Osteocyte (in vitro differentiated cells): ENCODE measurements around the gene TVP23C. TPM values are rescaled to one million over a fixed set of nuclear protein-coding genes. Genes with fewer than 3 reads are reported as not detected.
A peak's percentile ranks its signal among the peaks of the same experiment; 100 is the strongest.

Experiments used
- DNase-seq: peaks from one replicate; pipeline ENCODE4 v3.0.0; 2021; ENCODE audit warnings: mixed read lengths; ENCODE audit not compliant: unreplicated experiment; ENCODE audit errors: extremely low spot score
- H3K27ac Mint-ChIP-seq: one replicate; pipeline ENCODE4 v1.8.0; 2021; ENCODE audit warnings: mild to moderate bottlenecking, mixed read lengths; ENCODE audit not compliant: unreplicated experiment
- H3K27me3 Mint-ChIP-seq: one replicate; pipeline ENCODE4 v1.8.0; 2021; ENCODE audit warnings: mixed read lengths; ENCODE audit not compliant: unreplicated experiment
- H3K36me3 Mint-ChIP-seq: one replicate; pipeline ENCODE4 v1.8.0; 2021; ENCODE audit warnings: mixed read lengths; ENCODE audit not compliant: unreplicated experiment
- H3K4me1 Mint-ChIP-seq: one replicate; pipeline ENCODE4 v1.8.0; 2021; ENCODE audit warnings: mixed read lengths; ENCODE audit not compliant: unreplicated experiment
- H3K4me3 Mint-ChIP-seq: one replicate; pipeline ENCODE4 v1.8.0; 2021; ENCODE audit warnings: mild to moderate bottlenecking, moderate library complexity, mixed read lengths; ENCODE audit not compliant: unreplicated experiment
- H3K9me3 Mint-ChIP-seq: one replicate; pipeline ENCODE4 v1.8.0; 2021; ENCODE audit warnings: mixed read lengths; ENCODE audit not compliant: unreplicated experiment
- total RNA-seq: library from RNA; stranded (reverse); gene quantifications from 2 replicates; pipeline ENCODE4 v1.2.1, GENCODE V29; 2021
- TF ChIP-seq, protein P1 (sequence below): fragments of 200-600 bp; sonication (generic); IDR thresholded peaks from 2 replicates; pipeline ENCODE4 v1.5.0; 2021; ENCODE audit warnings: antibody characterized with exemption, mild to moderate bottlenecking, moderate library complexity

The TVP23C gene
- total RNA-seq, 1 donor from 2014 or later: 22.1 TPM

DNA sequence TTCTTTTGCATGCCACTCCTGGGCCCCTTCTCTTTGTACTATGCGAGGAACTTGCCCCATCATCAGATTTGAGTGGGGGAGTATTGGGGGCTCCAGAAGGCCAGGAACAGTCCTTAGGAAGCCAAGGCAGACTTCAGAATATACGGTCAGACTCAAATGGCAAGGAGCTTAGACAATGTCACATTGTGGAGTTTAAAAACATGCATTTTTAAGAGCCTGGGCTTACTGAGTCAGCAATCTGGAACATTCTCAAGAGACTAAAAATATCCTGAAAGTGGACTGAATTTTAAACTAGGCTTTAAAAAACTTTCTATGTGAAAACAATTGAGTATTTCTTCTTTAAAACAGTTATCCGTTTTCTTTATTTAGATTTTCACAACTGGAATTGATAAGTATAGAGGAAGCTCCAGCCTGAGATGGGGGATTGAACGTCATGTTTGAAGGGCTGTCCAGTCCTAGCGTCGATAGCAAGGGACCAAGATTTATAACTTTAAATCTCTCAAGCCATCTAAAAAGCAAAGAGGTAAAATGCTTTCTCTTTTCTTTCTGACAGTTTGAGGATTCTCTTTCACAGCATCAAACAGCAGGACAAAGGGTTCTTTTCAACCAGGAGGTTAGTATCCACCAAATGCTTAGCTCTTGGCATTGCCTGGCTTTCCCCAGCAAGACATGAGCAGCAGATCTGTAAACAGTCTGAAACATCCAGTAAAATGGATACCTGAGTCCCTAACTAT, 50.1 kb downstream of the TVP23C start:
- Mint-ChIP-seq H3K27ac (peak overlapping the region; percentile 74), H3K27me3 (no peaks in the 10 kb centered on the region), H3K36me3 (peaks cover 28% of the 10 kb centered on the region), H3K4me3 (no peak overlapping the region), H3K4me1 (peaks cover 26% of the 10 kb centered on the region), H3K9me3 (peaks cover 5% of the 10 kb centered on the region)
- DNase-seq: no peak
- TF ChIP-seq, protein P1, sequence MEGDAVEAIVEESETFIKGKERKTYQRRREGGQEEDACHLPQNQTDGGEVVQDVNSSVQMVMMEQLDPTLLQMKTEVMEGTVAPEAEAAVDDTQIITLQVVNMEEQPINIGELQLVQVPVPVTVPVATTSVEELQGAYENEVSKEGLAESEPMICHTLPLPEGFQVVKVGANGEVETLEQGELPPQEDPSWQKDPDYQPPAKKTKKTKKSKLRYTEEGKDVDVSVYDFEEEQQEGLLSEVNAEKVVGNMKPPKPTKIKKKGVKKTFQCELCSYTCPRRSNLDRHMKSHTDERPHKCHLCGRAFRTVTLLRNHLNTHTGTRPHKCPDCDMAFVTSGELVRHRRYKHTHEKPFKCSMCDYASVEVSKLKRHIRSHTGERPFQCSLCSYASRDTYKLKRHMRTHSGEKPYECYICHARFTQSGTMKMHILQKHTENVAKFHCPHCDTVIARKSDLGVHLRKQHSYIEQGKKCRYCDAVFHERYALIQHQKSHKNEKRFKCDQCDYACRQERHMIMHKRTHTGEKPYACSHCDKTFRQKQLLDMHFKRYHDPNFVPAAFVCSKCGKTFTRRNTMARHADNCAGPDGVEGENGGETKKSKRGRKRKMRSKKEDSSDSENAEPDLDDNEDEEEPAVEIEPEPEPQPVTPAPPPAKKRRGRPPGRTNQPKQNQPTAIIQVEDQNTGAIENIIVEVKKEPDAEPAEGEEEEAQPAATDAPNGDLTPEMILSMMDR: no peak

DNA sequence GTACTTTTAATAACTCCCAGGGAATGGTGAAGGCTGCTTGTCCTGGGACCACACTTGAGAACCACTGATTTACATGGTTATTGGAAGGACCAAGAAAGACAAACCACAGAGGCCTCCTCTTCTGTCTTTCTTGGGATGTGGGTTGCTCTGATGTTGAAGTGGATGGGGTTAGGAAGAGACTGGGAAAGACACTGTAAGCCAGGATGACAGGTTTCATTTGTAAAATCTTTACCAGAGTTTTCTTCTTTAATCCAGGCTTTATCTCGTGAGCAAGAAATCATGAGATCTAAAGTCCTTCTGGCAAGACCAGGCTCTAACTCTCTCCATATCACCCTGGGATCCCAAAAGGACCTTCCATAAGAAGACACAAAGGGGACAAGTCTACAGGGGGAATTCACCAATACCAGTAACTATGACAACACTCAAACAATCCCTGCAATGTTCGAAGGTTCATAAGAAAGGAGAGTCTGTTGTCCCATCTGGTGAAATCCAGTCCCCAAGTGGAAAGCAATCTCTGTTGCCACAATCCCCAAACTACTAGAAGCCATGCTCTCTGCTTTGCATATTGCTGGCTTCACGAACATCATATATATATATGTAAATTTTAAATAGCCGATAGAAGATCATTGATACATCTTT, 51.1 kb downstream of the TVP23C start:
- no peaks in the 10 kb centered on the region for H3K27me3 Mint-ChIP-seq
- peaks cover 26% of the 10 kb centered on the region for H3K4me1 Mint-ChIP-seq
- peaks cover 33% of the 10 kb centered on the region for H3K36me3 Mint-ChIP-seq
- no peak overlapping the region for H3K4me3 Mint-ChIP-seq
- H3K9me3 Mint-ChIP-seq: peaks cover 5% of the 10 kb centered on the region
- no peak for DNase-seq
- TF ChIP-seq, protein P1: no peak
- no peak overlapping the region for H3K27ac Mint-ChIP-seq

DNA sequence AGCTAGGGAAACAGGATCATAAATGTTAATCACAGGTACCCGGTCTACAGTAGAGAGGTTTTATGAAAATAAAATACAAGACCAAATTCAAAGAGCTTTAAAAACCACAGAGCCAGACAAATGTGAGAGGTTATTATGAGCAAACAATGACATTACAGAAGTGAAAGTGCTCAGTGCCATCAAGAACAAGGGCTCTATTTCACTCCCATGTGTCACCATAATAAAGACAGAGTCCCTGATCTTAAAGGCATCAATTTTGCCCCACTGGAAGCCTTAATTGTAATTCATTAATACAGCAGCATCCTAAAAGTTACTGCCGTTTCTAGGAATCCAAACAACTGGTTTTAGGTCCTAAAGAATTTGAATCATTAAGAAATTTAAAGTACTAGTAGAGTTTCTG, 52.1 kb downstream of the TVP23C start:
- Mint-ChIP-seq H3K4me3 (no peak overlapping the region), H3K27me3 (no peaks in the 10 kb centered on the region), H3K4me1 (peaks cover 26% of the 10 kb centered on the region), H3K36me3 (peaks cover 35% of the 10 kb centered on the region), H3K27ac (no peak overlapping the region), H3K9me3 (peaks cover 5% of the 10 kb centered on the region)
- TF ChIP-seq, protein P1: no peak
- DNase-seq: no peak

DNA sequence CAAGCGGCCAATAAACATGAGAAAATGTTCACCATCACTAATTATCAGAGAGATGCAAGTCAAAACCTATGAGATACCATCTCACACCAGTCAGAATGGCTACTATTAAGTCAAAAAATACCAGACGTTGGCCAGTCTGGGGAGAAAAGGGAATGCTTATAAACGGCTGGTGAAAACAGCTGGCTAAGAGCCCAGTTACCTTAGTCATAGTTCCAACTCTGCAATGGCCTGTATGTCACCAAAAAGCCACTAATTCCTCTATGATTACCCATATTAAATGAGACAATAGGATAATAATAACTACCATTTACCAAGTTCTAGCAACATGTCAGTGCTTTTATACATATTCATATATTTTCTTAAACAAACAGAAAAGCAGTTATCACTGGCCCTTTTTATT, 52.9 kb downstream of the TVP23C start:
- TF ChIP-seq, protein P1: no peak
- peaks cover 5% of the 10 kb centered on the region for H3K9me3 Mint-ChIP-seq
- peak; percentile 1 for DNase-seq
- no peak overlapping the region for H3K27ac Mint-ChIP-seq
- H3K27me3 Mint-ChIP-seq: no peaks in the 10 kb centered on the region
- H3K4me3 Mint-ChIP-seq: no peak overlapping the region
- H3K36me3 Mint-ChIP-seq: peaks cover 27% of the 10 kb centered on the region
- peaks cover 26% of the 10 kb centered on the region for H3K4me1 Mint-ChIP-seq

DNA sequence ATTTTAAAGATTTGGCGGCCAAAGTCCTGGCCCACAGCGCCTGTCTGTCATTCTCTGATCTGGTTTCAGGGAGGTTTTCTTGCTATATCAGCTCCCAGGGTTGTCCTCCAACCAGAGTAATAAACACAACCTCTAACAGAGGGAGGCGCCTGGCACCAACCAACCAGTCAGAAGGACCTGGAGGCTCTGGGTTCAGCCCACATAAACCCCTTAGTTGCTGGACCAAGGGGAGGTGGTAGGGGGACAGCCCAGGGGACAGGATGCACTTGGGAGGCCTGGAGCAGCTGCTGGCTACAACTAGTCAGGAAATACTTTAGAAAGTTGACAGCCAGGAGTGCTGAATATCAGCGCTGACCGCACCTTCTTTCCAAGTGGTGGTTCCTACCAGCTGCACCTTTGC, 54.2 kb downstream of the TVP23C start:
- TF ChIP-seq, protein P1: no peak
- Mint-ChIP-seq H3K4me1 (peaks cover 21% of the 10 kb centered on the region), H3K36me3 (peaks cover 24% of the 10 kb centered on the region), H3K27ac (no peak overlapping the region), H3K27me3 (no peaks in the 10 kb centered on the region), H3K4me3 (no peak overlapping the region), H3K9me3 (peaks cover 5% of the 10 kb centered on the region)
- no peak for DNase-seq
